GM18508 (cell line): ENCODE results near the gene COPRS.

ENCODE experiments used
- ATAC-seq: cut with Tn5 transposase; IDR thresholded peaks from one replicate; pipeline ENCODE4 v1.9.1; 2021; ENCODE audit warnings: moderate number of reproducible peaks; ENCODE audit not compliant: insufficient read depth, unreplicated experiment

Gene COPRS

GRCh38 chr17:31858642-31859486 is at the start of gene COPRS:
COPRS (minus strand) TSS chr17:31859244; CDS start chr17:31859199, 45 bp downstream.
- no peak for ATAC-seq

DNA sequence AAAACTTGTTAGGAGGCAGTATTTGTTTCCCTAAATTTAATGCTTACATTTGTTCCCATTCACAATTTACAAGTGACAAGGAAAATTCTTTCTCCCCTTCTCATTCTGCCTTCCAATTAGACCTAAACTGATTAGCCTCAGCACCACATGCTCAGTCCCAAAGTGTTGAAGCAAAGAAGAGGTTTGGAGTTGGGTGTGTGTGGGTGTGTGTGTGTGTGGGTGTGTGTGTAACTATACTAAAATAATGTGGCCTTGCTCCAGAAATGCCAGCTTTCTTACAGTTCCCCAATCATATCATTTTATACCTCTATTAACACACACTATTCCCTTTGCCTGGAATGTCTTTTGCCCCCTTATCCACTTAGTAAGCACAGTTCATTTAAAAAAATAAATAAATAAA is 49.3 kb upstream of the COPRS start:
- no peak for ATAC-seq

GRCh38 chr17:31907342-31907962 is 48.4 kb upstream of the COPRS start:
- ATAC-seq = no peak

DNA sequence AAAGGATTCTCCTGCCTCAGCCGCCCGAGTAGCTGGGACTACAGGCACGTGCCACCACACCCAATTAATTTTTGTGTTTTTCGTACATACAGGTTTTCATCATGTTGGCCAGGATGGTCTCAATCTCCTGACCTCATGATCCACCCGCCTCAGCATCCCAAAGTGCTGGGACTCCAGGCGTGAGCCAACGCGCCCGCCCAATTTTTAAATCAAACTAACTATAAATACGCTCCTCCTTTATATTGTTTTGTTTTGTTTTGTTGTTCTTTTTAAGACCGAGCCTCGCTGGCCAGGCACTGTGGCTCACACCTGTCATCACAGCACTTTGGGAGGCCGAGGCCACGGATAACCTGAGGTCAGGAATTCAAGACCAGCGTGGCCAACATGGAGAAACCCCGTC is 44.4 kb upstream of the COPRS start:
- no peak for ATAC-seq

GRCh38 chr17:31902693-31903092 is 43.6 kb upstream of the COPRS start:
- ATAC-seq = no peak

DNA sequence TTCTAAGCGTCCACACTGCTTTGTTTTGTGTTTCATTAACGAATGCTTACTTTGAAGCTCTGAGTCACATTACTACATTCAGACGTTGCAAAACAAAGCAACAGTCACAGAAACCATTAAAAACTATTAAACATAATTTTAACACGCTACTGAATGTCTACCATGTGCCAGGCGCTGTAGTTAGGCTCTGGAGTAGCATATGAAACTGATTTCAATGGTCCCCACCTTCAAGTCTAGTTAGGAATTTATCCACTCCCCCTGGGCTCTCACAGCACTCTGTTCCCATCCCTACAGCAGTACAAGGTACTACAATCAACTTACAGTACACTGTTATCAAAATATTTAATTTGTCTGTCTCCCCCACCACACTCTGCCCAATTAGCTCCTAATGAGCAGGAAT is 41.8 kb upstream of the COPRS start:
- no peak for ATAC-seq

GRCh38 chr17:31888124-31888523 is 29.1 kb upstream of the COPRS start:
- no peak for ATAC-seq

GRCh38 chr17:31882571-31882970 is 23.5 kb upstream of the COPRS start:
- no peak for ATAC-seq

- ATAC-seq = no peak
Measured at GRCh38 chr17:31880311-31880710, 21.3 kb upstream of the COPRS start.

DNA sequence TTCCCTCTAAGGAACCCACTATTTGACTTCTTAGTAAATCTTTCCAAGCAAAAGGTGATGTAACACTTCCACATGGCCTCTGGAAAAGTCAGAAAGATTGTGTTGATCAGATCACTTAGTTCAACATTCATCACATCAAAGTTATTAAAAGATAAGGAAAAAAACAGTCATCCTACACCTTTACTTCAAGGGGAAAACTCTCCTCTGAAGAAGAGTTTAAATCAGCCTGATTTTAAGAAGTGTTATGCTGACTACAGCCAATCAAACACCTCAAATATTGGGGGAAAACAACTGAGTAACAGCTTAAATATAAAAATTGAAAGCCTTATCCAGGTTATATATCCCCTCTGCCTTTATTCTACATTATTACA is 19.6 kb upstream of the COPRS start:
- ATAC-seq = no peak

- no peak for ATAC-seq
Measured at GRCh38 chr17:31877911-31878702, 19.1 kb upstream of the COPRS start.

- no peak for ATAC-seq
Measured at GRCh38 chr17:31877341-31877740, 18.3 kb upstream of the COPRS start.

DNA sequence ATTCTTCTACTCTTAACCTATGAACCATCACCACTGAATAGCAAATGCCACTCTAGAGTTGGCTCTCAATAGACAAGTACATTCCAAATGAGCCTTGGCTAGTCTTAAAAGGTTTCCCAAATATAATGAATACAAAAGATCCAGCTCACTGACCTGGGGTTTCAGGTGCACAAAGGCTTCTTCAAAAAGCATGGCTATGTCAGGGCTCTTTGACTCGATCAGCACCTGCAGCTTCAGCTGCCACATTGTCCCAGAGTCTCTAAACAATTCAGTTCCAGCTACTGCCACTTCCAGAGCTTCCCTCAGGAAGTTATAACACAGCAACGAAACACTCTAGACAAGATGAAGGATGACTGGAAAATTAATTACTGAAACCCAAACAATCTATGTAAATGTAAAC is 16.0 kb upstream of the COPRS start:
- ATAC-seq = no peak

DNA sequence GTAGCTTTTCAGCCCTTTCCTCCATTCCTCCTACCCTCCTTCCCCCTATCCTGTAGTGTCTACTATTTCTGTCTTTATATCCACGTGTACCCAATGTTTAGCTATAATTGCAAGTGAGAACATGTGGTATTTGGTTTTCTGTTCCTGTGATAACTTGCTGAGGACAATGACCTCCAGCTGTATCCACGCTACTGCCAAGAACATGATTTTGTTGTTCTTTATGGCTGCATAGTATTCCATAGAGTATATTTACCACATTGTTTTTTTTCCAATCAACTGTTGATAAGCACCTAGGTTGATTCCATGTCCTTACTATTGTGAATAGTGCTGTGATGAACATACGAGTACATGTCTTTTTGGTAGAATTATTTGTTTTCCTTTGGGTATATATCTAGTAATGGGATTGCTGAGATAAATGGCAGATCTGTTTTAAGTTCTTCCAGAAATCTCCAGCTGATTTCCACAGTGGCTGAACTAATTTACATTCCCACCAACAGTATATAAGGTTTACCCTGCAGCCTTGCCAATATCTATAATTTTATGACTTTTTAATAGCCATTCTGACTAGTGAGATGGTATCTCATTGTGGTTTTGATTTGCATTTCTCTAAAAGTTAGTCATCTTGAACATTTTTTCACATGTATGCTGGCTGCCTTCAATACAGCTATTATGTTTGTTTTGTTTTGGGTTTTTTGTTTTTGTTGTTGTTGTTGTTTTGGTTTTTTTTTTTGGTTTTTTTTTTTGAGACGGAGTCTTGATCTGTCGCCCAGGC is 10.9 kb upstream of the COPRS start:
- no peak for ATAC-seq

DNA sequence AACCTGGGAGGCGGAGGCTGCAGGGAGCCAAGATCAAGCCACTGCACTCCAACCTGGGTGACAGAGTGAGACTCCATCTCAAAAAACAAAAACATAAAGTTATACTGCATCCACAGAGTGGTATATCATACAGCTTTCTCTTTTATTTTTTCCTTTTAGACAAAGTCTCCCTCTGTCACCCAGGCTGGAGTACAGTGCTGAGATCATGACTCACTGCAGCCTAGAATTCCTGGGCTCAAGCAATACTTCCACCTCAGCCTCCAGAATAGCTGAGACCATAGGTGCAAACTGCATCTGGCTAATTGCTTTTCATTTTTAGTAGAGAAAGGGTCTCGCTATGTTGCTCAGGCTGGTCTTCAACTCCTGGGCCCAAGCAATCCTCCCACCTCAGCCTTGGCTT is 10.0 kb upstream of the COPRS start:
- ATAC-seq = no peak

- no peak for ATAC-seq
Measured at GRCh38 chr17:31859487-31860008, 504 bp upstream of the COPRS start.

- ATAC-seq = no peak
Measured at GRCh38 chr17:31857920-31858641, 963 bp downstream of the COPRS start.

DNA sequence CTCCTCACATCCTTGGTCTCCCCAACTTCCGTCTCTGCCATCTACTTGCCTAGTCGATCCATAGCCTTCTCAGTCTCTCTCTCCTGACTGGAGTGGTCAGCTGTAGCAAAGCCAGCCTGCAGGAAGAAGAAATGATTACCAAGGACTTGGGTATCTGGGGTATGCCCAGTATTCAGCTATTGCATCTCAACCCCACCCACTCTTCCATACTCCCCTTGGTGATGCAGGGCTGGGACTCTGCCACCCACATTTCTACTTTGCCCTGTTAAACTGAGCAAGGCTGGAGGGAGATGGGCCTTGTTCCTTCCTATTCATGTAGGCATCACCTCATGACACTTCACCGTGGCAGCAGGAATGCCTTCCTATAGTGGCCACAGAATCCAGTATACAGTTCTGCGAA is 2.3 kb downstream of the COPRS start:
- ATAC-seq = no peak

DNA sequence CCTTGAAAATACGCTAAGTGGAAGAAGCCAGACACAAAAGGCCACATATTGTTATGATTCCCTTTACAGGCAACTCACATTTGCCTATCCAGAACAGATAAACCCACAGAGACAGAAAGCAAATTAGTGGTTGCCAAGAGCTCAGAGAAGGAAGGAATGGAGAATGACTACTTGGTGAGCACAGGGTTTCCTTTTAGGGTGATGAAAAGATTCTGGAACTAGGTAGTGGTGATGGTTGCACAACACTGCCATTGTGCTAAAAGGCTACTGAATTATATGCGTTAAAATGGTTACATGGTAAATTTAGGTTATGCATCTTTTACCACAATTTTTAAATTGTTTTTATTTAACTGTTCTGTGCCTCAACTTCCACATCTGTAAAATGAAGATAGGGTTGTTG is 4.4 kb downstream of the COPRS start:
- ATAC-seq = no peak
